PC-9 (cell line): ENCODE measurements around the gene C7orf25.

ENCODE experiments used
- EZH2 ChIP-seq: fragments of 200-600 bp; sonication (generic); IDR thresholded peaks from 2 replicates; pipeline ENCODE4 v1.8.0; 2017; ENCODE audit warnings: antibody characterized with exemption, low read depth
- TF ChIP-seq, protein P1 (sequence below): fragments of 200-600 bp; sonication (generic); conservative IDR thresholded peaks from 2 replicates; pipeline ENCODE4 v1.6.1; 2017; ENCODE audit warnings: mixed run types, antibody characterized with exemption, mild to moderate bottlenecking, moderate library complexity

DNA sequence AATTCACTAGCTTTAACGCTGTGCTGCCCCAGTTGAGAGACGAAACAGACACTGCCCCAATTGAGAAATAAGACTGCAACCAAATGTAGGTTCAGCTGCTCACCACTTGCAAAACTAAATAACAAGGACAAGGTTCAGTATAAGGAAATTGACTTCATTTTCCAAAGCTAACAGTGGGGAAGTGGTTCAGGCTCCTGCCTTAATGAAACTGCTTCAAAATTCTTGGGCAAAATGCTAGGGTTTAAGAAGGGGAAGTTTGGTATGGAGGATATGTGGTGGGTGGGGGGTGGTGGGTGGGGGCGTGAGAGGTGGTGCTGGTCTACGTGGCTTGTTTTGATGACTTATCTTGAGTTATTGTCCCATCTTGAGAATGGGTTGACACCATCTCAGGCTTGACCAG, 42.1 kb upstream of the C7orf25 start:
- TF ChIP-seq, protein P1, sequence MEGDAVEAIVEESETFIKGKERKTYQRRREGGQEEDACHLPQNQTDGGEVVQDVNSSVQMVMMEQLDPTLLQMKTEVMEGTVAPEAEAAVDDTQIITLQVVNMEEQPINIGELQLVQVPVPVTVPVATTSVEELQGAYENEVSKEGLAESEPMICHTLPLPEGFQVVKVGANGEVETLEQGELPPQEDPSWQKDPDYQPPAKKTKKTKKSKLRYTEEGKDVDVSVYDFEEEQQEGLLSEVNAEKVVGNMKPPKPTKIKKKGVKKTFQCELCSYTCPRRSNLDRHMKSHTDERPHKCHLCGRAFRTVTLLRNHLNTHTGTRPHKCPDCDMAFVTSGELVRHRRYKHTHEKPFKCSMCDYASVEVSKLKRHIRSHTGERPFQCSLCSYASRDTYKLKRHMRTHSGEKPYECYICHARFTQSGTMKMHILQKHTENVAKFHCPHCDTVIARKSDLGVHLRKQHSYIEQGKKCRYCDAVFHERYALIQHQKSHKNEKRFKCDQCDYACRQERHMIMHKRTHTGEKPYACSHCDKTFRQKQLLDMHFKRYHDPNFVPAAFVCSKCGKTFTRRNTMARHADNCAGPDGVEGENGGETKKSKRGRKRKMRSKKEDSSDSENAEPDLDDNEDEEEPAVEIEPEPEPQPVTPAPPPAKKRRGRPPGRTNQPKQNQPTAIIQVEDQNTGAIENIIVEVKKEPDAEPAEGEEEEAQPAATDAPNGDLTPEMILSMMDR, result no peak
- no peak for TF ChIP-seq EZH2
